ENCODE results near the gene MAPK8IP1. TPM values are rescaled to one million over a fixed set of nuclear protein-coding genes. Genes with fewer than 3 reads are reported as not detected.

The MAPK8IP1 gene
- total and polyA plus RNA-seq, 2 donors (not counting 1 experiment from before 2014, with no cell fraction given) = 2.1 to 4.0 TPM

GRCh38 chr11:45947885-45948284 is 62.4 kb downstream of the MAPK8IP1 start:
- Histone ChIP-seq H3K9me3 (ENCODE audit: control extremely low read depth in 1 of 3, control insufficient read depth in 2 of 3, insufficient read depth in 1 of 3, low read length in 2 of 3) (no peaks in the 10 kb centered on the region), H3K27me3 (replicated peaks in 1 of 4; ENCODE audit: control extremely low read depth in 1 of 4, control insufficient read depth in 3 of 4, insufficient read depth in 4 of 4, low read length in 3 of 4) (no peaks in the 10 kb centered on the region), H3K27ac (ENCODE audit: low read length in 2 of 2) (no peak overlapping the region), H3K9ac (ENCODE audit: low read length) (no peak overlapping the region), H3K4me2 (replicated peaks; ENCODE audit: low read depth, low read length, poor library complexity, severe bottlenecking) (no peak overlapping the region), H3K4me3 (ENCODE audit: control extremely low read depth in 1 of 5, extremely low read depth in 1 of 5, insufficient read depth in 1 of 5, low read depth in 2 of 5, low read length in 4 of 5) (no peak overlapping the region), H4K20me1 (ENCODE audit: control insufficient read depth, insufficient read depth, low read length, poor library complexity, severe bottlenecking) (no peaks in the 10 kb centered on the region), H3K79me2 (ENCODE audit: control insufficient read depth, insufficient read depth, low read length) (no peaks in the 10 kb centered on the region), H2AFZ (ENCODE audit: insufficient read depth, low read depth, low read length, poor library complexity, severe bottlenecking) (no peak overlapping the region), H3K4me1 (ENCODE audit: control insufficient read depth in 2 of 2, insufficient read depth in 2 of 2, low read length in 2 of 2) (no peaks in the 10 kb centered on the region), H3K36me3 (replicated peaks in 1 of 2; ENCODE audit: control extremely low read depth in 1 of 2, control insufficient read depth in 1 of 2, extremely low read depth in 1 of 2, insufficient read depth in 2 of 2, low read length in 1 of 2) (peaks cover 24 to 65% of the 10 kb centered on the region in 2 experiments)
- ChIA-PET POLR2A (interaction anchor here (0.9 kb wide), 1 partner anchor 8 kb away, joined by 6 read pairs; no protein-coding TSS in a partner anchor), CTCF (interaction anchor here (1.4 to 5.9 kb wide), 2 partner anchors 8 to 17 kb away, joined by 3 to 43 read pairs; no protein-coding TSS in a partner anchor)
- H3K9me3 Mint-ChIP-seq (ENCODE audit: insufficient read depth) = no peaks in the 10 kb centered on the region
- intact Hi-C loops (cut with micrococcal nuclease) = no loop called here
- ATAC-seq (ENCODE audit: low read depth) = no peak
- no peak overlapping the region for H3K27ac Mint-ChIP-seq
- no peak overlapping the region for H3K4me3 Mint-ChIP-seq
- DNase-seq = no peak
- H3K27me3 Mint-ChIP-seq = no peaks in the 10 kb centered on the region
- no peak for TF ChIP-seq EZH2 (IDR thresholded peaks at IDR 0.05; ENCODE audit: borderline replicate concordance, insufficient read depth, low read depth, low read length, poor library complexity, severe bottlenecking)
- no peak for TF ChIP-seq CTCF (IDR thresholded peaks at IDR 0.05)
- no CpG with 5 or more reads among the region's 1 CpG for WGBS (ENCODE audit: insufficient coverage)
- peaks cover 4% of the 10 kb centered on the region for H3K4me1 Mint-ChIP-seq

- Mint-ChIP-seq H3K4me1 (peaks cover 4% of the 10 kb centered on the region), H3K4me3 (no peak overlapping the region), H3K27ac (no peak overlapping the region), H3K27me3 (no peaks in the 10 kb centered on the region), H3K9me3 (ENCODE audit: insufficient read depth) (no peaks in the 10 kb centered on the region)
- CTCF ChIA-PET = interaction anchor here (1.4 to 5.9 kb wide), 2 partner anchors 9 to 16 kb away, joined by 3 to 43 read pairs; no protein-coding TSS in a partner anchor
- no peak overlapping the region for H3K27ac ChIP-seq (ENCODE audit: low read length in 2 of 2)
- WGBS (ENCODE audit: insufficient coverage) = 100% methylated on average over 3 of the region's 3 CpGs
- H3K4me2 ChIP-seq (replicated peaks; ENCODE audit: low read depth, low read length, poor library complexity, severe bottlenecking) = no peak overlapping the region
- DNase-seq (no peak), ATAC-seq (ENCODE audit: low read depth) (no peak)
- H3K9me3 ChIP-seq (ENCODE audit: control extremely low read depth in 1 of 3, control insufficient read depth in 2 of 3, insufficient read depth in 1 of 3, low read length in 2 of 3) = no peaks in the 10 kb centered on the region
- no peaks in the 10 kb centered on the region for H3K4me1 ChIP-seq (ENCODE audit: control insufficient read depth in 2 of 2, insufficient read depth in 2 of 2, low read length in 2 of 2)
- no peak overlapping the region for H3K4me3 ChIP-seq (ENCODE audit: control extremely low read depth in 1 of 5, extremely low read depth in 1 of 5, insufficient read depth in 1 of 5, low read depth in 2 of 5, low read length in 4 of 5)
- POLR2A ChIA-PET = interaction anchor here (0.9 kb wide), 1 partner anchor 9 kb away, joined by 6 read pairs; no protein-coding TSS in a partner anchor
- intact Hi-C loops (cut with micrococcal nuclease) = no loop called here
- no peak overlapping the region for H3K9ac ChIP-seq (ENCODE audit: low read length)
- peaks cover 24 to 70% of the 10 kb centered on the region in 2 experiments for H3K36me3 ChIP-seq (replicated peaks in 1 of 2; ENCODE audit: control extremely low read depth in 1 of 2, control insufficient read depth in 1 of 2, extremely low read depth in 1 of 2, insufficient read depth in 2 of 2, low read length in 1 of 2)
- H2AFZ ChIP-seq (ENCODE audit: insufficient read depth, low read depth, low read length, poor library complexity, severe bottlenecking) = no peak overlapping the region
- TF ChIP-seq CTCF (IDR thresholded peaks at IDR 0.05) (no peak), EZH2 (IDR thresholded peaks at IDR 0.05; ENCODE audit: borderline replicate concordance, insufficient read depth, low read depth, low read length, poor library complexity, severe bottlenecking) (no peak)
- no peaks in the 10 kb centered on the region for H4K20me1 ChIP-seq (ENCODE audit: control insufficient read depth, insufficient read depth, low read length, poor library complexity, severe bottlenecking)
- H3K79me2 ChIP-seq (ENCODE audit: control insufficient read depth, insufficient read depth, low read length) = no peaks in the 10 kb centered on the region
- no peaks in the 10 kb centered on the region for H3K27me3 ChIP-seq (replicated peaks in 1 of 4; ENCODE audit: control extremely low read depth in 1 of 4, control insufficient read depth in 3 of 4, insufficient read depth in 4 of 4, low read length in 3 of 4)
Observed at GRCh38 chr11:45948356-45948755, 62.9 kb downstream of the MAPK8IP1 start.

All from B cell (primary cell).